H9 (cell line): ENCODE results near the gene KLF16. TPM values are rescaled to one million over a fixed set of nuclear protein-coding genes. Genes with fewer than 3 reads are reported as not detected.

Experiments
- DNase-seq: peaks from one replicate; pipeline ENCODE4 v3.0.0-alpha.2; 2017
- H2AFZ ChIP-seq: one replicate; pipeline ENCODE4 v1.6.1; 2013; ENCODE audit warnings: mild to moderate bottlenecking, low read length, control low read depth, moderate library complexity
- H2AK5ac ChIP-seq: 2 replicates; pipeline ENCODE4 v1.6.1; 2013; ENCODE audit warnings: low read length, control low read depth, mixed read lengths; ENCODE audit not compliant: insufficient read length
- H2BK120ac ChIP-seq: one replicate; pipeline ENCODE4 v1.6.1; 2013; ENCODE audit warnings: low read depth, mild to moderate bottlenecking, low read length, control low read depth, inconsistent platforms; ENCODE audit not compliant: poor library complexity, severe bottlenecking
- H2BK12ac ChIP-seq: 2 replicates; pipeline ENCODE4 v1.6.1; 2013; ENCODE audit warnings: low read length, control low read depth, mixed read lengths, low read depth; ENCODE audit not compliant: insufficient read length
- H2BK15ac ChIP-seq: 2 replicates; pipeline ENCODE4 v1.6.1; 2013; ENCODE audit warnings: low read depth, low read length, control low read depth
- H2BK20ac ChIP-seq: one replicate; pipeline ENCODE4 v1.6.1; 2013; ENCODE audit warnings: low read depth, mild to moderate bottlenecking, low read length, control low read depth, inconsistent platforms; ENCODE audit not compliant: poor library complexity, severe bottlenecking
- H2BK5ac ChIP-seq: 2 replicates; pipeline ENCODE4 v1.6.1; 2013; ENCODE audit warnings: low read length, control low read depth, mixed read lengths; ENCODE audit not compliant: insufficient read length
- H3K14ac ChIP-seq: 2 replicates; pipeline ENCODE4 v1.6.1; 2013; ENCODE audit warnings: low read length, control low read depth; ENCODE audit not compliant: insufficient read depth
- H3K18ac ChIP-seq: 2 replicates; pipeline ENCODE4 v1.6.1; 2013; ENCODE audit warnings: low read depth, mild to moderate bottlenecking, mixed read lengths, low read length, control low read depth; ENCODE audit not compliant: insufficient read length
- H3K23ac ChIP-seq: 2 replicates; pipeline ENCODE4 v1.6.1; 2013; ENCODE audit warnings: low read length, control low read depth, mixed read lengths, low read depth; ENCODE audit not compliant: insufficient read length
- H3K23me2 ChIP-seq: 2 replicates; pipeline ENCODE4 v1.6.1; 2013; ENCODE audit warnings: low read depth, mild to moderate bottlenecking, mixed read lengths, low read length, control low read depth; ENCODE audit not compliant: insufficient read length, poor library complexity, severe bottlenecking
- H3K27ac ChIP-seq: 2 replicates; pipeline ENCODE4 v1.5.1; 2013; ENCODE audit warnings: low read length, control low read depth, mixed read lengths, low read depth; ENCODE audit not compliant: insufficient read length
- H3K27me3 ChIP-seq: 2 replicates; pipeline ENCODE4 v1.6.1; 2013; ENCODE audit warnings: low read length, control low read depth, inconsistent platforms; ENCODE audit not compliant: insufficient read depth
- H3K4ac ChIP-seq: 2 replicates; pipeline ENCODE4 v1.6.1; 2013; ENCODE audit warnings: low read depth, mild to moderate bottlenecking, control low read depth, inconsistent platforms, low read length, moderate library complexity
- H3K4me1 ChIP-seq: 2 replicates; pipeline ENCODE4 v1.6.1; 2013; ENCODE audit warnings: low read length, control low read depth, inconsistent platforms; ENCODE audit not compliant: insufficient read depth
- H3K4me2 ChIP-seq: 2 replicates; pipeline ENCODE4 v1.6.1; 2013; ENCODE audit warnings: low read length, control low read depth, mixed read lengths; ENCODE audit not compliant: insufficient read length, insufficient read depth
- H3K56ac ChIP-seq: 2 replicates; pipeline ENCODE4 v1.6.1; 2013; ENCODE audit warnings: low read depth, mild to moderate bottlenecking, mixed read lengths, low read length, control low read depth; ENCODE audit not compliant: insufficient read length
- H3K79me1 ChIP-seq: 2 replicates; pipeline ENCODE4 v1.6.1; 2013; ENCODE audit warnings: low read depth, mild to moderate bottlenecking, moderate library complexity, low read length, control low read depth, inconsistent platforms; ENCODE audit not compliant: insufficient read depth, poor library complexity, severe bottlenecking
- H3K79me2 ChIP-seq: 2 replicates; pipeline ENCODE4 v1.6.1; 2013; ENCODE audit warnings: low read length, control low read depth, inconsistent platforms; ENCODE audit not compliant: insufficient read depth
- H3K9ac ChIP-seq: 2 replicates; pipeline ENCODE4 v1.6.1; 2013; ENCODE audit warnings: low read length, control low read depth, mixed read lengths; ENCODE audit not compliant: insufficient read length; ENCODE audit errors: extremely low read depth
- H3K9me3 ChIP-seq: one replicate; pipeline ENCODE4 v1.6.1; 2013; ENCODE audit warnings: low read depth, low read length, inconsistent platforms; ENCODE audit not compliant: control insufficient read depth
- H3T11ph ChIP-seq: one replicate; pipeline ENCODE4 v1.6.1; 2013; ENCODE audit warnings: mild to moderate bottlenecking, low read length, control low read depth, inconsistent platforms
- H4K20me1 ChIP-seq: one replicate; pipeline ENCODE4 v1.6.1; 2013; ENCODE audit not compliant: control insufficient read depth, insufficient read length, insufficient read depth
- H4K5ac ChIP-seq: 2 replicates; pipeline ENCODE4 v1.6.1; 2013; ENCODE audit warnings: low read depth, mild to moderate bottlenecking, mixed read lengths, low read length, control low read depth; ENCODE audit not compliant: insufficient read length
- H4K8ac ChIP-seq: replicated peaks from 2 replicates; pipeline ENCODE4 v1.6.1; 2013; ENCODE audit warnings: low read length, control low read depth, mixed read lengths, low read depth; ENCODE audit not compliant: insufficient read length
- H4K91ac ChIP-seq: 2 replicates; pipeline ENCODE4 v1.6.1; 2013; ENCODE audit warnings: low read depth, mild to moderate bottlenecking, moderate library complexity, mixed read lengths, low read length, control low read depth; ENCODE audit not compliant: insufficient read length
- H3K27ac Mint-ChIP-seq, 3 experiments: 2 replicates in 2 of 3; 3 replicates in 1 of 3; pipeline ENCODE4 v1.8.0; 2020 to 2021; ENCODE audit warnings: mixed read lengths in 3 of 3, mild to moderate bottlenecking in 1 of 3, moderate library complexity in 1 of 3
- H3K27me3 Mint-ChIP-seq: 2 replicates; pipeline ENCODE4 v1.8.0; 2021; ENCODE audit warnings: low read depth, mild to moderate bottlenecking, moderate library complexity, mixed read lengths
- H3K36me3 Mint-ChIP-seq, 3 experiments: 2 replicates in 2 of 3; 3 replicates in 1 of 3; pipeline ENCODE4 v1.8.0; 2020 to 2021; ENCODE audit warnings: low read depth in 3 of 3, mixed read lengths in 3 of 3; ENCODE audit not compliant: insufficient read depth in 1 of 3
- H3K4me1 Mint-ChIP-seq, 2 experiments: 2 replicates each; pipeline ENCODE4 v1.8.0; 2020; ENCODE audit warnings: mixed read lengths in 2 of 2
- H3K4me3 Mint-ChIP-seq, 2 experiments: 2 replicates in 1 of 2; 3 replicates in 1 of 2; pipeline ENCODE4 v1.8.0; 2020 to 2021; ENCODE audit warnings: mild to moderate bottlenecking in 2 of 2, mixed read lengths in 2 of 2, moderate library complexity in 1 of 2
- H3K9me3 Mint-ChIP-seq, 2 experiments: 2 replicates in 1 of 2; 3 replicates in 1 of 2; pipeline ENCODE4 v1.8.0; 2020; ENCODE audit warnings: mild to moderate bottlenecking in 2 of 2, mixed read lengths in 2 of 2, moderate library complexity in 1 of 2
- CTCF ChIP-seq: fragments of 200-600 bp; sonication (generic); conservative IDR thresholded peaks from 3 replicates; pipeline ENCODE4 v1.8.0; 2021; ENCODE audit warnings: antibody characterized with exemption, mild to moderate bottlenecking
- WGBS: extraction: QIAGEN DNeasy Blood & Tissue Kit; methylation state at CpG from one replicate; pipeline ENCODE4 v1.1.7; 2013; ENCODE audit warnings: missing lambda C conversion rate, low lambda C conversion rate, mixed read lengths; ENCODE audit not compliant: insufficient read length; ENCODE audit errors: extremely low coverage; 5-methylcytosine and 5-hydroxymethylcytosine counted together
- total RNA-seq: library from RNA; stranded (reverse); gene quantifications from 2 replicates; pipeline ENCODE4 v1.2.1, GENCODE V29; 2021

The KLF16 gene
- total RNA-seq, 1 experiment from 2014 or later, result 66.8 TPM

GRCh38 chr19:1830978-1831377, 32.4 kb downstream of the KLF16 start:
- Mint-ChIP-seq H3K27ac (peak overlapping the region in 2 of 3 experiments; percentile 49 to 80; a peak in 3 of 7 replicates), H3K36me3 (peaks cover under 1 to 12% (median 3%) of the 10 kb centered on the region in 3 experiments; a peak in 6 of 7 replicates), H3K27me3 (no peaks in the 10 kb centered on the region), H3K4me1 (peaks cover 3 to 16% of the 10 kb centered on the region in 2 experiments; a peak in 3 of 4 replicates), H3K4me3 (no peak overlapping the region), H3K9me3 (no peaks in the 10 kb centered on the region; a peak in 1 of 5 replicates)
- H3K79me1 ChIP-seq, result peaks cover 3% of the 10 kb centered on the region
- no peak overlapping the region for H2BK15ac ChIP-seq
- no peak overlapping the region for H3K23ac ChIP-seq
- no peak overlapping the region for H2BK20ac ChIP-seq
- no peak overlapping the region for H3K4me2 ChIP-seq
- no peaks in the 10 kb centered on the region for H3K4me1 ChIP-seq
- H3K14ac ChIP-seq, result no peak overlapping the region; the same call in 1 of the 2 replicates
- no peak overlapping the region for H4K91ac ChIP-seq
- H3T11ph ChIP-seq, result no peak overlapping the region
- no CpG with 5 or more reads among the region's 11 CpGs for WGBS
- no peak overlapping the region for H2BK5ac ChIP-seq
- no peak overlapping the region for H3K18ac ChIP-seq
- no peaks in the 10 kb centered on the region for H3K23me2 ChIP-seq
- no peak overlapping the region for H4K8ac ChIP-seq
- H3K79me2 ChIP-seq, result peaks cover 2% of the 10 kb centered on the region; the same call in 1 of the 2 replicates
- H3K9ac ChIP-seq, result no peak overlapping the region
- TF ChIP-seq CTCF, result no peak
- no peak overlapping the region for H2BK12ac ChIP-seq
- H3K9me3 ChIP-seq, result no peaks in the 10 kb centered on the region
- peaks cover 4% of the 10 kb centered on the region for H4K20me1 ChIP-seq
- H4K5ac ChIP-seq, result no peak overlapping the region
- no peak for DNase-seq
- H2BK120ac ChIP-seq, result no peak overlapping the region
- H3K27me3 ChIP-seq, result no peaks in the 10 kb centered on the region
- no peak overlapping the region for H3K4ac ChIP-seq
- no peak overlapping the region for H3K27ac ChIP-seq
- H2AK5ac ChIP-seq, result no peak overlapping the region
- no peak overlapping the region for H3K56ac ChIP-seq
- no peak overlapping the region for H2AFZ ChIP-seq
